Measurements from ENCODE around the gene CFDP1. TPM values are rescaled to one million over a fixed set of nuclear protein-coding genes. Genes with fewer than 3 reads are reported as not detected.

The CFDP1 gene
- total and polyA plus RNA-seq, 2 donors (not counting 3 experiments of a cell fraction or from before 2014, with no cell fraction given) = 17.8 to 53.8 TPM

- H4K20me1 ChIP-seq (replicated peaks; ENCODE audit: control insufficient read depth, extremely low read depth, insufficient read depth, low read length) = no peaks in the 10 kb centered on the region
- FAIRE-seq (no peak), DNase-seq (ENCODE audit: low read depth, low spot score) (no peak)
- dilution Hi-C loops (cut with MboI; ENCODE audit: extremely low pct_ligation_motif_present, low sequenced_read_pairs) (no loop called here), intact Hi-C loops (cut with micrococcal nuclease) (loop anchor here (5.0 kb wide), 1 partner anchor 210 kb away; the partner anchor contains the start of gene TMEM170A)
- TF ChIP-seq EZH2 (IDR thresholded peaks at IDR 0.05; ENCODE audit: borderline replicate concordance, low read depth, low read length, severe bottlenecking) (no peak), JUN (IDR thresholded peaks at IDR 0.05; ENCODE audit: borderline replicate concordance, insufficient read depth, insufficient read length, low read depth) (no peak)
- H3K36me3 ChIP-seq (ENCODE audit: control insufficient read depth in 2 of 2, extremely low read depth in 1 of 2, insufficient read depth in 2 of 2, low read length in 2 of 2) = peaks cover 0 to 3% of the 10 kb centered on the region in 2 experiments
- peak overlapping the region; percentile 43 for H3K27ac ChIP-seq (ENCODE audit: insufficient read depth, low read depth, low read length)
- H3K79me2 ChIP-seq (ENCODE audit: control insufficient read depth, insufficient read depth, low read length) = peaks cover 92% of the 10 kb centered on the region
- H3K4me1 ChIP-seq (ENCODE audit: control insufficient read depth, extremely low read depth, insufficient read depth, low read length) = peaks cover 80% of the 10 kb centered on the region
- BruUV-seq (replicated peaks) = no TSS peak
- no peaks in the 10 kb centered on the region for H3K27me3 ChIP-seq (ENCODE audit: control insufficient read depth in 2 of 2, insufficient read depth in 2 of 2, low read length in 2 of 2)
- no peak overlapping the region for H3K4me3 ChIP-seq (replicated peaks in 1 of 3; ENCODE audit: insufficient read depth in 1 of 3, low read depth in 1 of 3, low read length in 3 of 3)
- peak overlapping the region; percentile 64 for H3K9ac ChIP-seq (replicated peaks; ENCODE audit: extremely low read depth, insufficient read depth, low read length)
- H3K4me2 ChIP-seq (ENCODE audit: insufficient read depth, low read length) = peak overlapping the region; percentile 38
- H3K9me1 ChIP-seq (replicated peaks; ENCODE audit: control insufficient read depth, extremely low read depth, insufficient read depth, low read length) = no peaks in the 10 kb centered on the region
- ChIA-PET CTCF (interaction anchor here (0.9 to 8.4 kb wide), 7 partner anchors 13 to 133 kb away, joined by 3 to 48 read pairs (median 5); no protein-coding TSS in a partner anchor), POLR2A (interaction anchor here (0.6 kb wide), 1 partner anchor 140 kb away, joined by 3 read pairs; no protein-coding TSS in a partner anchor)
- no peak overlapping the region for H2AFZ ChIP-seq (ENCODE audit: low read depth, low read length)
- no peaks in the 10 kb centered on the region for H3K9me3 ChIP-seq (replicated peaks; ENCODE audit: control insufficient read depth, insufficient read depth, low read length)
These were observed 181.0 kb downstream of the CFDP1 start for GRCh38 chr16:75252049-75252864.

- TF ChIP-seq MAX (IDR thresholded peaks at IDR 0.05; ENCODE audit: insufficient read depth, insufficient read length) (no peak), POLR2A (IDR thresholded peaks at IDR 0.05; ENCODE audit: low read depth, low read length) (peak; percentile 73), POLR2AphosphoS5 (IDR thresholded peaks at IDR 0.05; ENCODE audit: insufficient read depth, low read depth, low read length) (peak; percentile 94)
- peak; percentile 89 for DNase-seq (ENCODE audit: low read depth, low spot score)
- H3K4me1 ChIP-seq (ENCODE audit: control insufficient read depth, extremely low read depth, insufficient read depth, low read length) = peaks cover 80% of the 10 kb centered on the region
- peak within 1 kb of the TSS; percentile 50 to 83 (median 80) for H3K4me3 ChIP-seq (replicated peaks in 1 of 3; ENCODE audit: insufficient read depth in 1 of 3, low read depth in 1 of 3, low read length in 3 of 3)
- no peaks in the 10 kb centered on the region for H3K9me1 ChIP-seq (replicated peaks; ENCODE audit: control insufficient read depth, extremely low read depth, insufficient read depth, low read length)
- peak within 1 kb of the TSS; percentile 92 for H3K27ac ChIP-seq (ENCODE audit: insufficient read depth, low read depth, low read length)
- intact Hi-C loops (cut with micrococcal nuclease) = loop anchor here (1.0 to 5.0 kb wide), 3 partner anchors 17 to 211 kb away; partner anchors contain the start of gene TMEM170A
- H3K79me2 ChIP-seq (ENCODE audit: control insufficient read depth, insufficient read depth, low read length) = peaks cover 92% of the 10 kb centered on the region
- POLR2A ChIA-PET = interaction anchor here (0.6 kb wide), 1 partner anchor 141 kb away, joined by 3 read pairs; no protein-coding TSS in a partner anchor
- peaks cover 0 to 3% of the 10 kb centered on the region in 2 experiments for H3K36me3 ChIP-seq (ENCODE audit: control insufficient read depth in 2 of 2, extremely low read depth in 1 of 2, insufficient read depth in 2 of 2, low read length in 2 of 2)
- CTCF ChIA-PET = interaction anchor here (0.9 to 8.4 kb wide), 7 partner anchors 18 to 151 kb away, joined by 3 to 48 read pairs (median 10); no protein-coding TSS in a partner anchor
- no peaks in the 10 kb centered on the region for H4K20me1 ChIP-seq (replicated peaks; ENCODE audit: control insufficient read depth, extremely low read depth, insufficient read depth, low read length)
- peak within 1 kb of the TSS; percentile 76 for H3K4me2 ChIP-seq (ENCODE audit: insufficient read depth, low read length)
- H3K9ac ChIP-seq (replicated peaks; ENCODE audit: extremely low read depth, insufficient read depth, low read length) = peak within 1 kb of the TSS; percentile 87
- no TSS peak for BruUV-seq (replicated peaks)
- no peaks in the 10 kb centered on the region for H3K27me3 ChIP-seq (ENCODE audit: control insufficient read depth in 2 of 2, insufficient read depth in 2 of 2, low read length in 2 of 2)
- no peaks in the 10 kb centered on the region for H3K9me3 ChIP-seq (replicated peaks; ENCODE audit: control insufficient read depth, insufficient read depth, low read length)
- FAIRE-seq = peak; percentile 88
- H2AFZ ChIP-seq (ENCODE audit: low read depth, low read length) = no peak within 1 kb of the TSS
- dilution Hi-C loops (cut with MboI; ENCODE audit: extremely low pct_ligation_motif_present, low sequenced_read_pairs) = no loop called here
These were observed 181.8 kb downstream of the CFDP1 start, which contains the start of gene BCAR1 for GRCh38 chr16:75251280-75252048. Gene BCAR1 (minus strand): TSS chr16:75251624. CDS start chr16:75251482, 142 bp downstream.
